Left ventricle myocardium inferior (tissue), 1 donor: ENCODE data around the gene AMH. TPM values are rescaled to one million over a fixed set of nuclear protein-coding genes. Genes with fewer than 3 reads are reported as not detected.
A peak's percentile ranks its signal among the peaks of the same experiment; 100 is the strongest.

Source experiments
- DNase-seq: peaks from one replicate; pipeline ENCODE4 v3.0.0-alpha.2; 2020
- H3K27ac ChIP-seq: fragments of 200-600 bp; replicated peaks from 2 replicates; pipeline ENCODE4 v1.8.0; 2021
- H3K27me3 ChIP-seq: fragments of 200-600 bp; 2 replicates; pipeline ENCODE4 v1.8.0; 2021; ENCODE audit warnings: low read depth
- H3K36me3 ChIP-seq: fragments of 200-600 bp; 2 replicates; pipeline ENCODE4 v1.8.0; 2021
- H3K4me1 ChIP-seq: fragments of 200-600 bp; 2 replicates; pipeline ENCODE4 v1.8.0; 2021
- H3K4me3 ChIP-seq: fragments of 200-600 bp; 2 replicates; pipeline ENCODE4 v1.8.0; 2021; ENCODE audit warnings: mild to moderate bottlenecking, moderate library complexity
- H3K9me3 ChIP-seq: fragments of 200-600 bp; replicated peaks from 2 replicates; pipeline ENCODE4 v1.8.0; 2021
- intact Hi-C: fragments of 100-400 bp; cut with micrococcal nuclease; formaldehyde crosslinking; loops from one replicate; pipeline ENCODE4 v1.11.0; 2022
- total RNA-seq: library from RNA; stranded (reverse); fragmentation: NEBNext Ultra II Directional; extraction: Animal tissue kit (Norgen Biotek cat#: 25700); gene quantifications from one replicate; pipeline ENCODE4 v1.2.1, GENCODE V29; 2021
- TF ChIP-seq, protein P1 (sequence below): fragments of 200-600 bp; IDR thresholded peaks from 2 replicates; pipeline ENCODE4 v1.8.0; 2021; ENCODE audit warnings: antibody characterized with exemption, mild to moderate bottlenecking, borderline replicate concordance
- donor health status: DM: no; HTN: yes; CAD: no; lungs with severe emphysema.

AMH gene
- total RNA-seq, 1 donor from 2014 or later: 1.1 TPM

DNA sequence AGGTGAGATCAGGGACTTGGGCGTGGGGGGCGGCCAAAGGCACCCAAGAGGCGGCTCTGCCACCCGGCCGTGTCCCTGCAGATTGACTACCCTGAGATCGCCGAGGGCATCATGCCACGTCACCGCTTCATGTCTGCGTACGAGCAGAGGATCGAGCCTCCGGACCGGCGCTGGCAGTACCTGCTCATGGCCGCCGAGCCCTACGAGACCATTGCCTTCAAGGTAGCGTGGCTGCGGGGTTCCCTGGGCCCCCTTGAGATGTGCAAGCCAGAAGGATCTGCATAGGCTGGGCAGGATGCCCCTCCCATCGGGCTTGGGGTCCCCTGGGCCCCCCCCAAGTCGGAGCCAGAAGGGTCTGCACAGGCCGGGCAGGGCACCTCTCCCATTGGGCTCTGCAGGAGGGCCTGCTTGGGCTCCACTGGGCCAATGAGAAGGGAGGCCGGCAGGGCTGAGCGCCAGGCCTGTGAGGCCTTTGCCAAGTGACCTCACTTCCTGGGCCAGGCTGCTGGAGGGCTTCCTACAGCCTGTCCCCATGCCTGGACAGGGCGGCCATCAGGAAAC is 2.2 kb upstream of the AMH start:
- TF ChIP-seq, protein P1, sequence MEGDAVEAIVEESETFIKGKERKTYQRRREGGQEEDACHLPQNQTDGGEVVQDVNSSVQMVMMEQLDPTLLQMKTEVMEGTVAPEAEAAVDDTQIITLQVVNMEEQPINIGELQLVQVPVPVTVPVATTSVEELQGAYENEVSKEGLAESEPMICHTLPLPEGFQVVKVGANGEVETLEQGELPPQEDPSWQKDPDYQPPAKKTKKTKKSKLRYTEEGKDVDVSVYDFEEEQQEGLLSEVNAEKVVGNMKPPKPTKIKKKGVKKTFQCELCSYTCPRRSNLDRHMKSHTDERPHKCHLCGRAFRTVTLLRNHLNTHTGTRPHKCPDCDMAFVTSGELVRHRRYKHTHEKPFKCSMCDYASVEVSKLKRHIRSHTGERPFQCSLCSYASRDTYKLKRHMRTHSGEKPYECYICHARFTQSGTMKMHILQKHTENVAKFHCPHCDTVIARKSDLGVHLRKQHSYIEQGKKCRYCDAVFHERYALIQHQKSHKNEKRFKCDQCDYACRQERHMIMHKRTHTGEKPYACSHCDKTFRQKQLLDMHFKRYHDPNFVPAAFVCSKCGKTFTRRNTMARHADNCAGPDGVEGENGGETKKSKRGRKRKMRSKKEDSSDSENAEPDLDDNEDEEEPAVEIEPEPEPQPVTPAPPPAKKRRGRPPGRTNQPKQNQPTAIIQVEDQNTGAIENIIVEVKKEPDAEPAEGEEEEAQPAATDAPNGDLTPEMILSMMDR: no peak
- H3K27ac ChIP-seq: peak overlapping the region; percentile 48
- intact Hi-C loops: no loop called here
- H3K27me3 ChIP-seq: peaks cover 30% of the 10 kb centered on the region
- H3K4me1 ChIP-seq: peaks cover 56% of the 10 kb centered on the region
- peaks cover 54% of the 10 kb centered on the region for H3K36me3 ChIP-seq
- H3K4me3 ChIP-seq: no peak overlapping the region
- no peaks in the 10 kb centered on the region for H3K9me3 ChIP-seq
- DNase-seq: peak; percentile 62

DNA sequence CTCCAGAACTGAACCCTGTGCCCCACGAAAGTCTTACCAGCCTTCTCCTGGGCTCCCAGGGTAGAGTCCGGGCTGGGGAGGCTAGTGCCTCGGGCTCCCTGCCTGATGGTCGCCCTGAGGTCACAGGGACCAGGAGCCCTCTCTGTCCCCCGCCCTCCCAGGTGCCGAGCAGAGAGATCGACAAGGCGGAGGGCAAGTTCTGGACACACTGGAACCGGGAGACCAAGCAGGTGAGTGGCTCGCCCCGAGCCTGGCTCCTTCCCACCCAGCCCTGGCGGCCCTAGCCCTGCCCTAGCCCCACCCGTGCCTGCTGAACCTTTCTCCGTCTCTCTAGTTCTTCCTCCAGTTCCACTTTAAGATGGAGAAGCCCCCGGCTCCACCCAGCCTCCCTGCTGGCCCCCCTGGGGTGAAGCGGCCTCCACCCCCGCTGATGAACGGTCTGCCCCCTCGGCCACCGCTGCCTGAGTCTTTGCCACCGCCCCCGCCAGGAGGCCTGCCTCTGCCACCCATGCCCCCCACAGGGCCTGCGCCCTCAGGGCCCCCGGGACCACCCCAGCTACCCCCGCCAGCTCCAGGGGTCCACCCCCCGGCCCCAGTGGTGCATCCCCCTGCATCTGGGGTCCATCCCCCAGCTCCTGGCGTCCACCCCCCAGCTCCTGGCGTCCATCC is 1.6 kb upstream of the AMH start:
- H3K27ac ChIP-seq: peak overlapping the region; percentile 48
- intact Hi-C loops: no loop called here
- TF ChIP-seq, protein P1: no peak
- peaks cover 56% of the 10 kb centered on the region for H3K4me1 ChIP-seq
- no peak for DNase-seq
- no peak overlapping the region for H3K4me3 ChIP-seq
- no peaks in the 10 kb centered on the region for H3K9me3 ChIP-seq
- H3K36me3 ChIP-seq: peaks cover 54% of the 10 kb centered on the region
- peaks cover 37% of the 10 kb centered on the region for H3K27me3 ChIP-seq

DNA sequence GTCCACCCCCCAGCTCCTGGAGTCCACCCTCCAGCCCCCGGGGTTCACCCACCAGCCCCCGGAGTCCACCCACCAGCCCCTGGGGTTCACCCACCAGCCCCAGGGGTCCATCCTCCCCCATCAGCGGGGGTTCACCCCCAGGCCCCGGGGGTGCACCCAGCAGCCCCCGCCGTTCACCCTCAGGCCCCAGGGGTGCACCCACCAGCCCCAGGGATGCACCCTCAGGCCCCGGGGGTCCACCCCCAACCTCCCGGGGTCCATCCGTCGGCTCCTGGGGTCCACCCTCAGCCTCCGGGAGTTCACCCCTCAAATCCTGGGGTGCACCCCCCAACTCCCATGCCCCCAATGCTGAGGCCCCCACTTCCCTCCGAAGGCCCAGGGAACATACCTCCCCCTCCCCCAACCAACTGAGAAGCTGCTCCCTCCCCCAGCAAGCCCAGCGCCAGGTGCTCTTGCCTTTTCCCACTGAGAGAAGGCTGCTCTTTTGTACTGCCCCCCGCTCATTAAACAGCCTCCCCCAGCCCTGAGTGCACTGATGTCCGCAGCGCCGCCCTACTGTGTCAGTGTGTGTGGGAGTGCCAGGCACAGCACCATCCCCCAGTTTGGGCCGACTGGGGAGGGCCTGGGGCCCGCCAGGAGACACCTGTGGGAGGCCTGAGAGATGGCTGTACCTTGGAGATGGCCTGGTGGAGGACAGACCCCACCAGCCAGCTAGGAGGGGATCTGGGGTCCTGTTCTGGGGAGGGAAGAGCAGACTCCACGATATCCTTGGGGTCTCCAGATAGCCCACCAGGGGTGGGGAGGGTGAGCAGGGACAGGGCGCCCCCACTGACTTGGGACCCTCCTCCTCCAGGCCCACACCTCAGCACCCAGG is 750 bp upstream of the AMH start:
- peaks cover 45% of the 10 kb centered on the region for H3K27me3 ChIP-seq
- H3K36me3 ChIP-seq: peaks cover 48% of the 10 kb centered on the region
- TF ChIP-seq, protein P1: no peak
- no peak overlapping the region for H3K4me3 ChIP-seq
- no peak overlapping the region for H3K27ac ChIP-seq
- DNase-seq: no peak
- intact Hi-C loops: no loop called here
- H3K4me1 ChIP-seq: peaks cover 57% of the 10 kb centered on the region
- H3K9me3 ChIP-seq: no peaks in the 10 kb centered on the region

DNA sequence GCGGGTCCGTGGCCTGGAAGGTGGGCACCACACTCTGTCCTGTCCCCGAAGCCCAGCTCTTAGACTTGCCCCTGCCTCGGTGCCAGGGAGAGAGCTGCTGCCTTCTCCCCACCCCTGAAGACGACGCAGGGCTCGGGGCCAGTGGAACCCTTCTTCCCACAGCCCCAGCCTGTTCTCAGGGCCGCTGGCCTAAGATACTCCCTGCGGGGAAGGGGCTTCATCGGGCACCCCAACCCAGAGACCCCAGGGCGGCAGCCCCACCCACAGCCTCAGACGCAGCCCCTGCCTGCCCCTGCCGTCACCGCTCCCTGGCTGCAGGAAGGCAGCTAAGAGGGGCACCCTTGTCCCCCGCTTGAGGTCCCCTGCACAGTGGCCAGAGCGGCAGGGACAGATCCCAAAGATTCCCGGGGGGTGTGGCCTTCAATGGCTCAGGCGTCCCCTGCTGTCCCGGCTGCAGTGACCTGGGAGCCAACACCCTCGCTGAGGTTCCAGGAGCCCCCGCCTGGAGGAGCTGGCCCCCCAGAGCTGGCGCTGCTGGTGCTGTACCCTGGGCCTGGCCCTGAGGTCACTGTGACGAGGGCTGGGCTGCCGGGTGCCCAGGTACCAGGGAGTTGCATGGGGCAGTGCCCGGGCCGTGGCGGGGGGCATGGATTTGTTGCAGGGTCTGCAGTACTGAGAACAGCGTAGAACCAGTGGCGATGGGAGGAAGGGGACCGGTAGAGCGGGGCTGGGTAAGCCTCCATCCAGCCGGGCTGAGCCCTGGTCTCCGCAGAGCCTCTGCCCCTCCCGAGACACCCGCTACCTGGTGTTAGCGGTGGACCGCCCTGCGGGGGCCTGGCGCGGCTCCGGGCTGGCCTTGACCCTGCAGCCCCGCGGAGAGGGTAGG is 1.0 kb downstream of the AMH start:
- Histone ChIP-seq H3K4me1 (peaks cover 61% of the 10 kb centered on the region), H3K9me3 (no peaks in the 10 kb centered on the region), H3K36me3 (peaks cover 31% of the 10 kb centered on the region), H3K4me3 (no peak overlapping the region), H3K27ac (no peak overlapping the region), H3K27me3 (peaks cover 62% of the 10 kb centered on the region)
- TF ChIP-seq, protein P1: no peak
- intact Hi-C loops: no loop called here
- no peak for DNase-seq

DNA sequence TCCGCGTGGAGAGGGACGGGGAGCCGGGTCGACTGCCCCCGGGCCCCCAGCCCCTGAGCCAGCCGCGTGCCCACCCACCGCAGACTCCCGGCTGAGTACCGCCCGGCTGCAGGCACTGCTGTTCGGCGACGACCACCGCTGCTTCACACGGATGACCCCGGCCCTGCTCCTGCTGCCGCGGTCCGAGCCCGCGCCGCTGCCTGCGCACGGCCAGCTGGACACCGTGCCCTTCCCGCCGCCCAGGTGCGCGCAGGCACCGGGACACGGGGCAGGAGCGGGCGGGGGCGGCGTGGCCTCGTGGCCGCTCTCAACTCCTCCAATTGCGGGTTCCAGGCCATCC is 1.6 kb downstream of the AMH start:
- intact Hi-C loops: no loop called here
- H3K27ac ChIP-seq: no peak overlapping the region
- H3K27me3 ChIP-seq: peaks cover 68% of the 10 kb centered on the region
- no peak for DNase-seq
- peaks cover 61% of the 10 kb centered on the region for H3K4me1 ChIP-seq
- no peaks in the 10 kb centered on the region for H3K9me3 ChIP-seq
- peak overlapping the region; percentile 35 for H3K4me3 ChIP-seq
- TF ChIP-seq, protein P1: no peak
- H3K36me3 ChIP-seq: peaks cover 25% of the 10 kb centered on the region
